ENCODE results near the gene BRAT1. TPM values are rescaled to one million over a fixed set of nuclear protein-coding genes. Genes with fewer than 3 reads are reported as not detected.
"Not testable (repeated sequence)": the region's sequence is repeated elsewhere in the genome, so short reads cannot be mapped to it uniquely, and the experiment has no call there.

Gene BRAT1
- total and polyA plus RNA-seq, 2 donors, result 18.2 to 30.9 TPM

DNA sequence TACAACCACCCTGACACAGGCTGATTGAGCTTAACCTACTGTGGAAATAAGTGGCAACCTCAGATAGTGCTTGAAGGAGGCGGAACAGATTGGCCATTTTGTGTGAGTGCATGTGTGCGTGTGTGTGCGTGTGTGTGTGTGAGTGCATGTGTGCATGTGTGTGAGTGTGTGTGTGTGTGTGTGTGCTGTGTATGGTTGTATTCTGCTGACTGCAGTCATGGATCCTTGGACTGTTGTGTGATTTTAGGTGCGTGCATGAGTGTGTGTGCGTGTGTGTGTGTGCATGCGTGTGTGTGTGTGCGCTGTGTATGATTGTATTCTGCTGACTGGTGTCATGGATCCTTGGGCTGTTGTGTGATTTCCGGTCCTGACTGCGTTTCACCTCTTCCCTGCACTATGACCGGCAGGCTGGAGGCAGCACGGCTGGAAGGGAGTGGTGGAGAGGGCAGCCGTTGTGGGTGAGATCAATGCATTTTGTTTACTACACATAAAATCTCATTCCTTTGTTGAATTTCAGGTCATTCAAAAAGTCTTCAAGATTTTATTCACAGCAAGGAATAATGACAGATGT lies 9.7 kb upstream of the BRAT1 start:
- Histone ChIP-seq H3K4me1 (ENCODE audit: insufficient read depth) (no peaks in the 10 kb centered on the region), H3K36me3 (ENCODE audit: insufficient read depth) (no peaks in the 10 kb centered on the region), H3K27ac (ENCODE audit: low read depth) (no peak overlapping the region), H3K4me3 (ENCODE audit: low read depth, low read length) (no peak overlapping the region)
- no peak for DNase-seq (ENCODE audit: extremely low spot score)
- 84% methylated on average over 12 of the region's 12 CpGs for WGBS

DNA sequence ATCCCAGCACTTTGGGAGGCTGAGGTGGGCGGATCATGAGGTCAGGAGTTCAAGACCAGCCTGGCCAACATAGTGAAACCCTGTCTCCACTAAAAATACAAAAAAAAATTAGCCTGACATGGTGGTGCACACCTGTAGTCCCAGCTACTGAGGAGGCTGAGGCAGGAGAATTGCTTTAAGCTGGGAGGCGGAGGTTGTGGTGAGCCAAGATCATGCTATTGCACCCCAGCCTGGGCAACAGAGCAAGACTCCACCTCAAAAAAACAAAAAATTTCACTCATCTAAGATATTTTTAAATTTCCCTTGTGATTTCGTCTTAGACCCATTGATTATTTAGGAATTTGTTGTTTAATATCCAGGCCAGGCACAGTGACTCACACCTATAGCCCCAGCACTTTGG lies 8.6 kb upstream of the BRAT1 start:
- H3K4me1 ChIP-seq (ENCODE audit: insufficient read depth); H3K4me3 ChIP-seq (ENCODE audit: low read depth, low read length); H3K27ac ChIP-seq (ENCODE audit: low read depth); DNase-seq (ENCODE audit: extremely low spot score); H3K36me3 ChIP-seq (ENCODE audit: insufficient read depth): not testable (repeated sequence)
- 96% methylated on average over 3 of the region's 3 CpGs for WGBS

DNA sequence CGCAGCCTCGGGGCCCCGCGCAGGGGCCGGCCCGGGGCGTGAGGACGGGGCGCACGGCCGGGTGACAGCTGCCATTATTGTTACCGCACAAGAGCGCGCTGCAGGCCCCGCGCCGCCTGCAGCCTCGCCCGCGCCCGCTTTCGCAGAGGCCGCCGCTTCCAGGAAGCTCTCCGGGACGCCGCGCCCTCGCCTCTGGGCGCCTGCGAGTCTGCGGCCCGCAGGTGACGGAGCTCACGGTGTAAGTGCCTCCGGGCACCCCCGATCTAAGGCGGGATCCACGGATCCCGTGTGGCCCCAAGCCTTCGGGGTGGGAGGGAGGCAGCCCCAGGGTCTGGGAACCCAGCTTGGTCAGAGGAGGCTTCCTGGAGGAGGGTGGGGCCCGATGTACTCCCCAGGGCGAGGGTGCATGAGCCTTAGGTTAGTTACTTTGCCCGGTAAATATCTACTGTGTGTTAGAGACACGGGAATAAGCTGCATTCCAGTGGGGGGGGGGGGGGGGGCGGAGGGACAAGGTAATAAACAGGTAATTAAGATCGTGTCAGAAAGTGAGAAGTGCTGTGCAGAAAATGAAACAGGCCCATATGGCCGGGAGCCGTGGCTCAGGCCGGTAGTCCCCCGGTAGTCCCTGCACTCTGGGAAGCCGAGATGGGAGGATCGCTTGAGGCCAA lies 4.1 kb upstream of the BRAT1 start:
- no peak for DNase-seq (ENCODE audit: extremely low spot score)
- Histone ChIP-seq H3K4me3 (ENCODE audit: low read depth, low read length) (peak overlapping the region; percentile 95), H3K36me3 (ENCODE audit: insufficient read depth) (no peaks in the 10 kb centered on the region), H3K27ac (ENCODE audit: low read depth) (no peak overlapping the region), H3K4me1 (ENCODE audit: insufficient read depth) (peaks cover 3% of the 10 kb centered on the region)
- WGBS, result 13% methylated on average over 53 of the region's 53 CpGs

- Histone ChIP-seq H3K4me1 (ENCODE audit: insufficient read depth) (peaks cover 3% of the 10 kb centered on the region), H3K36me3 (ENCODE audit: insufficient read depth) (no peaks in the 10 kb centered on the region), H3K4me3 (ENCODE audit: low read depth, low read length) (peak within 1 kb of the TSS; percentile 95), H3K27ac (ENCODE audit: low read depth) (no peak within 1 kb of the TSS)
- peak; percentile 53 for DNase-seq (ENCODE audit: extremely low spot score)
- WGBS, result 2% methylated on average over 66 of the region's 66 CpGs
Observed at GRCh38 chr7:2558629-2559282, 3.4 kb upstream of the BRAT1 start, which contains the start of gene IQCE. Gene IQCE (plus strand): TSS chr7:2558979. CDS start chr7:2559182, 203 bp downstream.

DNA sequence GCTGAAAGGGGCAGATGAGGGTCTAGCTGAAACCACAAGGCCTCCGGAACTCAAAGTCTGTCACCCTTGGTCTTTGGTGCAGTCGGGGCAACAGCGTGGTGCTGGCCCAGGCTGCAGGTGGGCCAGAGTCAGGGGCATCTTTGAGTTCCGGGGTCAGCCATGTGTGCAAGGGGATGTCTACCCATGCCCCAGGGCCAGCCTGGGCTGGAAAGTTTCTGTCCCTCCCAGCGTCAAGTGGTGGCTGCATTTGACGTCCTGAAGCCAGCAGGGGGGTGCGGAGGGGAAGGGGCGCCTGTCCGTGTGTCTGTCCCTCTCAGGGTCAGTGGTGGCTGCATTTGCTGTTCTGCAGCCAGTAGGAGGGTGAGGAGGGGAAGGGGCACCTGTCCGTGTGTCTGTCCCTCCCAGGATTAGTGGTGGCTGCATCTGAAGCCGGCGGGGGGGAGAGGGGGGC lies 638 bp downstream of the BRAT1 start:
- no peaks in the 10 kb centered on the region for H3K36me3 ChIP-seq (ENCODE audit: insufficient read depth)
- H3K27ac ChIP-seq (ENCODE audit: low read depth), result no peak overlapping the region
- H3K4me3 ChIP-seq (ENCODE audit: low read depth, low read length), result peak overlapping the region; percentile 84
- 6% methylated on average over 12 of the region's 12 CpGs for WGBS
- peaks cover 3% of the 10 kb centered on the region for H3K4me1 ChIP-seq (ENCODE audit: insufficient read depth)
- DNase-seq (ENCODE audit: extremely low spot score), result no peak

DNA sequence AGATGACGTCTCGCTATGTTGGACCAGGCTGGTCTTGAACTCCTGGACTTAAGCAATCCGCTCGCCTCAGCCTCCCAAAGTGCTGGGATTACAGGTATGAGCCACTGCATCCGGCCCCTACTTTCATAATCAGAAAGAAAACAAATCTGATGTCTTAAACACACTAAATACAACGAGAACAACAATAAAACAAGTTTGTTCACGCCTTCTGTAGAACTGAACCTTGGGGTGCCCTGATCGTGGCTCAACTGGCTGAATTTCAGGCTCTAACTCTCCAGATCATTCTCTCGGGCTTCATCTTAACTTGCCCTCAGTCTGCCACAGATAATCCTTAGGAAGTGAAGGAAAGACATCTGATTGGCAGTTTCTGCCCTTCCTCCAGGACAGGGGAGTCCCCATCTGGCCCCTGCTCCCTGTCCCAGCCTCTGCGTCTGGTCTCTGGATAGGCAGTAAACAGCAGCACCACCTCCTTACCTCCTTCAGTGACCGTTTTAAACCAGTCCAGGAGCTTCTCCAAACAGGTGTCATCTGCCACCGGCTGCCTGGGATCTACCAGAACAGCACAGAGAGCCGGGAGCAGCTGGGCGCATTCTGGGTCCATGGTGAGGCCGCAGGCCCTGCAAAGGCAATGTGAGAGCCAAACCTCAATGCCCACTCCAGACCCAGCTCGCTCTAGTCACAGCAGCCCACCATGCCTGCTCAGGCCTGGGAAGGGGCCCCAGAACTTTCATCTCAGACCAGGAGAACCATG lies 1.3 kb downstream of the BRAT1 start:
- H3K36me3 ChIP-seq (ENCODE audit: insufficient read depth), result no peaks in the 10 kb centered on the region
- WGBS, result 76% methylated on average over 16 of the region's 16 CpGs
- H3K4me3 ChIP-seq (ENCODE audit: low read depth, low read length), result peak overlapping the region; percentile 84
- H3K27ac ChIP-seq (ENCODE audit: low read depth), result no peak overlapping the region
- no peaks in the 10 kb centered on the region for H3K4me1 ChIP-seq (ENCODE audit: insufficient read depth)
- no peak for DNase-seq (ENCODE audit: extremely low spot score)

- no peaks in the 10 kb centered on the region for H3K4me1 ChIP-seq (ENCODE audit: insufficient read depth)
- H3K27ac ChIP-seq (ENCODE audit: low read depth), result no peak overlapping the region
- no peak overlapping the region for H3K4me3 ChIP-seq (ENCODE audit: low read depth, low read length)
- DNase-seq (ENCODE audit: extremely low spot score), result no peak
- no peaks in the 10 kb centered on the region for H3K36me3 ChIP-seq (ENCODE audit: insufficient read depth)
- WGBS, result 92% methylated on average over 10 of the region's 10 CpGs
Observed at GRCh38 chr7:2553108-2553507, 2.2 kb downstream of the BRAT1 start.

- 96% methylated on average over 8 of the region's 8 CpGs for WGBS
- no peak for DNase-seq (ENCODE audit: extremely low spot score)
- Histone ChIP-seq H3K4me1 (ENCODE audit: insufficient read depth) (no peaks in the 10 kb centered on the region), H3K4me3 (ENCODE audit: low read depth, low read length) (no peak overlapping the region), H3K36me3 (ENCODE audit: insufficient read depth) (no peaks in the 10 kb centered on the region), H3K27ac (ENCODE audit: low read depth) (no peak overlapping the region)
Observed at GRCh38 chr7:2551418-2551817, 3.9 kb downstream of the BRAT1 start.

DNA sequence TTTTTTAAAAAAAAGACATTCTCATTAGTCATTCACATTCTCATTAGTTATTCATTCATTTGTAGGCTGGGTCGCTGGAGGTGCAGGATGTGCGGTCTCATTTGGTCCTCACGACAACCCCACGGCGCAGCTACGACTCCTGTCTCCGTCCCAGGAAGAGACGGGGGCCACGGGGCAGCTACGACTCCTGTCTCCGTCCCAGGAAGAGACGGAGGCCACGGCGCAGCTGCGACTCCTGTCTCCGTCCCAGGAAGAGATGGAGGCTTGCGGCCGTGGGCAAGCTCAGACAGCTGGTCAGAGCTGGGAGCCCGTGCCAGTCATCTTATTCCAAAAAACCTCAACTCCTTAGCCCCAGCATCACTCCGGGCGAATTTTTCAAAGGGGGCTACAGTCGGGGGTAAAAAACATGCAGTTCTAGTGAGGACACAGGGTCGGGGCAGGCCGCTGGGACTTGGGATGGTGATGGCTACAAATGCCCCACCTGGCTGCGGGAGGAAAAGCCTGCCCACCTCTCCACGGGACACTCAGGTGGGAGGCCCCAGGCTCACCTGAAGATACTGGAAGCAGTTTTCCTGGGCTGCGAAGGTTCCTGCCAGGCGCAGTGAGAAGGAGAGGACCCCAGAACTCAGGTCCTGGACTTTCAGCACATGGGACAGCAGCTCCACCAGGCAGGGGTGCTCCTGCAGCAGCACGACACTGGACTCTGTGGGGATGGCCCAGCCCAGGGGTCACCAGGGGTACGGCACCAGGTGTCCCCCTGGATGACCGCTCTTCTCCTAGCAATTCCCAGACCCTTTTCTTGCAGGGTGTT lies 8.3 kb downstream of the BRAT1 start:
- no peak overlapping the region for H3K27ac ChIP-seq (ENCODE audit: low read depth)
- no peak overlapping the region for H3K4me3 ChIP-seq (ENCODE audit: low read depth, low read length)
- no peaks in the 10 kb centered on the region for H3K4me1 ChIP-seq (ENCODE audit: insufficient read depth)
- no peak for DNase-seq (ENCODE audit: extremely low spot score)
- WGBS, result 92% methylated on average over 31 of the region's 31 CpGs
- peaks cover 7% of the 10 kb centered on the region for H3K36me3 ChIP-seq (ENCODE audit: insufficient read depth)

DNA sequence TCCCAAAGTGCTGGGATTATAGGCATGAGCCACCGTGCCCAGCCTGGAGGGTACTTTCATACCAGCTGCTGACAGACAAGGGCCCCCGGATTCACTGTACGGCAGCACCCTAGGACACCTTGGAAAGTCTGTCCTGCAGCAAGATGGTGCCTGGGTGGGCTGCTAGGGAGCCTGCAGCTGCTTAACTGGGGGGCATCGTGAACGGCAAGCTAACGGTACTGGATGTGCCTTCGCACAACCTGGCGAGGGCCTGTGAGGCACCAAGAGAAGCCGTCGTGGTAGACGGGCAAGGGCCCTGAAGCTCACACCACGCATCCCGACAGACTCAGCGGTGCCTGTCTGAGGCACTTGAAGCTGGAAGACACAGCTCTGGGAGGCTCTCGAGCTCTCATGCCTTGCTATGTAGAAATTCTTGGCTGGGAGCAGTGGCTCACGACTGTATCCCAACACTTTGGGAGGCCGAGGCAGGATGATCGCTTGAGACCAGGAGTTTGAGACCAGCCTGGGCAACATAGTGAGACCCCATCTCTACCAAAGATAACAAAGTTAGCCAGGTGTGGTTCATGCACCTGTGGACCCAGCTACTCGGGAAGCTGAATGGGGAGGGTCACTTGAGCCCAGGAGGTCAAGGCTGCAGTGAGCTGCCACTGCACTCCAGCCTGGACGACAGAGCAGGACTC lies 9.4 kb downstream of the BRAT1 start:
- H3K36me3 ChIP-seq (ENCODE audit: insufficient read depth), result peaks cover 7% of the 10 kb centered on the region
- DNase-seq (ENCODE audit: extremely low spot score), result no peak
- WGBS, result 93% methylated on average over 20 of the region's 20 CpGs
- no peaks in the 10 kb centered on the region for H3K4me1 ChIP-seq (ENCODE audit: insufficient read depth)
- H3K27ac ChIP-seq (ENCODE audit: low read depth), result no peak overlapping the region
- H3K4me3 ChIP-seq (ENCODE audit: low read depth, low read length), result no peak overlapping the region

DNA sequence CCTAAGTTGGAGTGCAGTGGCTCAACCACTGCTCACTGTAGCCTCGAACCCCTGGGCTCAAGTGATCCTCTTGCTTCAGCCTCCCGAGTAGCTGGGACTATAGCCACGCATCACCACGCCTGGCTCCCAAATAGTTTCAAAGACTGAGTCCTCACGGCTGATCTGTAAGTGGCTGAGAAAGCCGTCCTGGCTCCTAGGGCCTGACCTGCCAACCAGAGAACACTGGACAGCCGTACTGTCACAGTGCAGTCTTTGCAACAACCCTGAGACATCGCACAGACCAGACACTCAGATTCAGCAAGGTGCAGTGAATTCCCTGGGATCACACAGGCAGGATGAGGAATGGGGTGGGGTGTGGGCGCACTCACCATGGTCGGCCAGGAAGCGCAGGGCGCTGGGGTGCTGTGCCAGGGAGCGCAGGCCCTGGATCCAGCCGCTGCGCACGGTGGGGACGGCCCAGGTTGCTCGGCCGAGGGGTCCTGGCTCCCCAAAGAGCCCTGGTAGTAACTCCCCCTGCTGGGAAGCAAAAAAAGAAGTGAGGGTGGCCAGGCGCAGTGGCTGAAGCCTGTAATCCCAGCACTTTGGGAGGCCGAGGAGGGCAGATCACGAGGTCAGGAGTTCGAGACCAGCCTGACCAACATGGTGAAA lies 10.7 kb downstream of the BRAT1 start:
- Histone ChIP-seq H3K4me3 (ENCODE audit: low read depth, low read length) (no peak overlapping the region), H3K27ac (ENCODE audit: low read depth) (no peak overlapping the region), H3K36me3 (ENCODE audit: insufficient read depth) (peaks cover 7% of the 10 kb centered on the region), H3K4me1 (ENCODE audit: insufficient read depth) (no peaks in the 10 kb centered on the region)
- DNase-seq (ENCODE audit: extremely low spot score), result no peak
- WGBS, result 93% methylated on average over 23 of the region's 23 CpGs
